AML-193 (cell line): ENCODE results near the gene KIF1A.

ENCODE experiments used
- DNase-seq, 2 experiments: peaks; one replicate each; lab custom pipeline; 2025; lab: John Stamatoyannopoulos, UW

KIF1A gene

DNA sequence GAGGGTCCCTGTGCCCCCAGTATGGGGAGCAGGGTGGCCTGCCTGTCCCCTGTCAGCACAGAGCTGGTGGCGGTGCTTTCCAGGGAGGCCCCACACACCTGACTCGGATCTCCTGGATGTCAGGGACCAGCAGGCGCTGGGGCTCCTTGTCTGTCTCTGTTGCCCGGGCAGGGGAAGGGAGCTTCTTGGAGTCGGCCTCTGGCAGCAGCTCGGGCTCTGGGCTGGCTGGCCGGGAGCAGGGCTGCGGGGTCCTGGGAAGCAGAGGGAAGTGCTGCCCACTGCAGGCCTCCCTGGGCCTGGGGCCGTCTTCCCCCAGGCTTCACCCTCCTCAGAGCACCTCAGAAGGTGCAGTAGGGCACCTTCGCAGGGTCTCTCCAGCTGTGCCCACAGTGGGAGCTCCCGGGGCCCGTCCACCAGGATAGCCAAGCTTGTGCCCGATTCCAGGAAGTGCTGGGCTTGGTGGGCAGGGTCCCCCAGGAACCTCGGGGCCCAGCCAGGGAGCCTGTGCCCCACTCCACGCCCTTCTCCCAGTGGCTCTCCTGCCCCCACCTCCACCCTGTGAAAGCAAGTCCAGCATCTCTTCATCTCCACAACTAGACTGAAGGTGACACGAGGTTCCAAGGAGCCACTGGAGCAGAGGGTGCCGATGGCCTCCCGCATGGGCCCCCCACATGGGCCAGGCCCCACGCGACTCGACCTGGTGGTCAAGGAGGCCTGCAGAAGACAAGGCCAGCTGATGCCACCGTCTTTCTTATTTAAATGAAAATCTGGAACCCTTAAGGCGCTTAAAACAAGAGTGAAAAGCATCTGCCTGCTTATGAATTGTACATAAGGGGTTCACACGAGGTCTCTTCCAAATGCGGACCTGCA lies 100.1 kb downstream of the KIF1A start:
- DNase-seq: no peak

GRCh38 chr2:240718896-240719490 lies 101.0 kb downstream of the KIF1A start:
- DNase-seq: no peak

DNA sequence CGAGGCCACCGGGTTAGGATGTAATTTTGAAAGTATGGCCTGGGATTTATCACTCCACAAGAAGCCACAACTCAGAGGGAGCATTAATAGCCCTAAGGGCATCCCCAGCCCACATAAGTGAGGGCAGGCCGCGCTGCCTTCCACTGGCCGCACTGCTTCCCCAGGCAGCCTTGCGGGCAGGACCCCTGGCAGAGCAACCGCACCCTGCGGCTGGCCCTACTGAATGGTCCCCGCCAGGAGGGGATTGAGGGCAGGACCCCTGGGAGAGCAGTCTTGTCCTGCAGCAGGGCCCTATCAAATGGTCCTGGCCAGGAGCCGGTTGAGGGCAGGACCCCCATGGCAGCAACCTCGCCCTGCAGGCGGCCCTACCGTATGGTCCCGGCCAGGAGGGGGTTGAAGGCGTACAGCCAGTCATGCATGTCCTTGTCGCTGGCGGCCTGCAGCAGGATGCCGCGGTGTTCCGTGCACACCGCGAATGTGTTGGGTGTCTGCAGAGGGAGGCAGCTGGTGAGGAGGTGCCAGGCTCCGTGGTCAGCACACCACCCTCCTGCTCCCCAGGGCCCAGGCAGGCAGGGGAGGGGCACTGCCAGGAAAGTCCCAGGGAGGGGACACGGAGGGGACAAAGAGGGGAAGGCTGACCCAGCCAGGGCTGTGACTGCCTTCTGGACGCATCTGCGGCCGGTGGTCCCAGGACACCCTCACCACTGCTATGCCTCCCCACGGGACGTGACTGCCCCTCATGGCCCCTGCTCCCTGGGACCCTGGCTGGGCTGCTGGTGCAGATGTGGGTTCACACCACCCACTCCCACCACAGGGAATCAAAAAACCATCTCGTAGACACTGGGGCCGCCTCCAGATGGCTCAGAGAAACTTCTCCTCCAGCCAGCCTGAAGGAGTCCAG lies 102.1 kb downstream of the KIF1A start:
- no peak for DNase-seq

DNA sequence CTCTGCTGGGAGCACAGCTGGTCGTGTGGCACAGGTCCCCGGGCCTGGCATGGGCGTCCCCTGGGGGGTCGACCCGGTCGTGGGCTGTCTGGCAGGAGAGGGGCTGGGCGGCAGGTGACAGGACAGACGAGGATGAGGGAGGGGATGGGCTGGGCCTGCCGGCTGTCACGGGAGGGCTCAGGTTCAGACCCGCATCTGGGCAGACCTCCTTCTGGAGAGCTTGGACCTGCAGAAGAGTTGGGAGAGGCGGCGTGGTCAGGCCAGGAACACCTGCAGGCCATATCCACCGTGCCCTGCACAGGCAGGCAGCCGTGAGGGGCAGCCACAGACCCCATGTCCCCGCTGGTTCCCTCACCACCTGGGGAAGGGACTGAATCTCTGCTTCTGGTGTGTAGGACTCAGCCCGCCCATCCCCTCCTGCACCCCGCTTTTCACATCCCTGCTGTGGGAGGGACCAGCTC lies 102.8 kb downstream of the KIF1A start:
- no peak for DNase-seq

DNA sequence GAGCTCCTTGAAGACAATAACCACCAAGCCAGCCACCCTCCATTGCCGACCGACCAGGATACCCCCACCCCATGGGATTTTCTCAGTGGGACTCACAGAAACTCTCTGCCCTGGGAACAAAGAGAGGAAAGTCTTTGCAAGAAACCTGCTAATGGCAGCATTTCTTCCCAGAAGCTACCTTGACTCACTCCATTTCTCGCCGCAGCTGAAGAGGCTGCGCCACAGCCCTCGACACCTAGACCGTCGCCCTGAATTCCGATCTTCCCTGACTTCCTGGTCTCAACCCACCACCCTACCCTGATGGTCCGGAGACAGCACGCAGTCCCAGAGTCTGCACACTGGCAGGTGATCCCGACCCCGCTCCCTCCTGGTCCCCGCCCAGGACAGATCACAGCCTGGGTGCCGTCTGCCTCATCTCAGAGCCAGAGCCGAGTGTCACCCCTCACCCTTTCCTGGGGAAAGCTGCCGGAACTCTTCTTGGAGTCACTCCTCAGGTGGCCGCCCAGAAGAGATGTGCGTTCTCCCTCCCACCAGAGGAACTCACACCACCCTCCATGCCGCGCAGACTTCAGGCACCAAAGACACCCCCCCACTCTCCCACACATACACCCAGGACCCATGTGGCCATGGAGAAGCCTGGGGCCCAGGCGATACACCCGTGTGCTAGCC lies 103.8 kb downstream of the KIF1A start:
- DNase-seq: no peak

- no peak for DNase-seq
Measured at GRCh38 chr2:240714747-240715725, 105.0 kb downstream of the KIF1A start.

- no peak for DNase-seq
Measured at GRCh38 chr2:240713928-240714746, 105.9 kb downstream of the KIF1A start.

DNA sequence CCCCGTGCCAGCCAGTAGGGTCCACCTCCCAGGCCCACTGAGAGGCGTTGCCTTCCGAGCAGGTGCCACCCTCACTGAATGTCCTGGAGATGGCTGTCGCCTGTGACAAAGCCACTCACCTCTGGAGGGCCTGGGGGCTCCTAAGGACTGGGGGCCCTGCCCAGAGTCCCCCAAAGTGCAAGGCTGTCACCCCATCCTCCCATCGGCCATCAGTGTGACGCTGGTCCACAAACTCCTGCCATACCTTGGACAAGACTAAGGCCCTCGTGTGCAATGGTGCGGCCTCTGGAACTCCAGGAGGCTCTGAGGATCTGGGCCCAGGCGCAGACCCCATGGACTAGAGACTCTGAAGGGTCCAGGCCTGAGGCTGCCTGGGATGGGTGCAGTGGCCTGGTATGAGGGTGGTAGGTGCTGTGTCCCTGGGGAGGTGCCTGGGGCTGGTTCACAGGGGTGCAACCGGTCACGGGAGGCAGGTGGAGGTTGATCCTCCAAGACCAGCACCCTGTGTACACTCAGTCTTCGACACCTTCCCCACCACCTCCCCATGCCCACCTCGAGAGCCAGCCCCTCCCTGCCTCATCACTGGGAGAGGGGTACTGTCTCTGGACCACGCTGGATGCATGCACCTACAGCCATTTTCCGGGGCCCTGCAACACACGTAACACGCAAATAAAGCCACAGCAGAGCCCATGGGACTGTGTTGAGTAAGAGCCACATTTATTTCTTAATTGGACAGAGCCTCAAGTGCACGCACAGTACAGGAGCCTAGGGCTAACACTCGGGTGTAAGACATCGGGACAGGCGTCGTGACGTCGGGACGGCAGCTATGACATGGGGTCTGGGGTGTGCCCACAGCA lies 106.7 kb downstream of the KIF1A start:
- no peak for DNase-seq

DNA sequence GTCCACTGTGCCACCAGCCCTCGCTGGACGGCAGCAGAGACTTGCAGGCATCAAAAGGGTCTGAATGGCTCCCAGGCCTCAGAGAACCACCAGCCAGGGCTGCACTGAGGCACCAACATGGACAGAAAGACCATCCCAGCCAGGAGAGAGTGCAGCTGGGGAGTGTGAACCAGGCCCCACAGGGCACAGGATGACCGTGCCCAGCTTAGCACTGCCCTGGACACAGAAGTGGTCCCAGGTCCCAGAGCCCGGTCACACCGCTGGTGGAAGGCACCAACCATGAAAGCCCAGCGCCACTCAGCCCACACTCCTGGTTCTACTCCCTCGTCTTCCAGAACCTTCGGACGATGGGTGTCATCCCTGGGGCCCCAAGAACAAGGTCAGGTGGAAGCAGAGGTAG lies 107.9 kb downstream of the KIF1A start:
- DNase-seq: no peak

GRCh38 chr2:240711701-240712100 lies 108.3 kb downstream of the KIF1A start:
- DNase-seq: no peak

GRCh38 chr2:240711296-240711695 lies 108.7 kb downstream of the KIF1A start:
- DNase-seq: no peak

GRCh38 chr2:240708457-240708856 lies 111.6 kb downstream of the KIF1A start:
- DNase-seq: no peak

GRCh38 chr2:240707821-240708220 lies 112.2 kb downstream of the KIF1A start:
- DNase-seq: no peak

DNA sequence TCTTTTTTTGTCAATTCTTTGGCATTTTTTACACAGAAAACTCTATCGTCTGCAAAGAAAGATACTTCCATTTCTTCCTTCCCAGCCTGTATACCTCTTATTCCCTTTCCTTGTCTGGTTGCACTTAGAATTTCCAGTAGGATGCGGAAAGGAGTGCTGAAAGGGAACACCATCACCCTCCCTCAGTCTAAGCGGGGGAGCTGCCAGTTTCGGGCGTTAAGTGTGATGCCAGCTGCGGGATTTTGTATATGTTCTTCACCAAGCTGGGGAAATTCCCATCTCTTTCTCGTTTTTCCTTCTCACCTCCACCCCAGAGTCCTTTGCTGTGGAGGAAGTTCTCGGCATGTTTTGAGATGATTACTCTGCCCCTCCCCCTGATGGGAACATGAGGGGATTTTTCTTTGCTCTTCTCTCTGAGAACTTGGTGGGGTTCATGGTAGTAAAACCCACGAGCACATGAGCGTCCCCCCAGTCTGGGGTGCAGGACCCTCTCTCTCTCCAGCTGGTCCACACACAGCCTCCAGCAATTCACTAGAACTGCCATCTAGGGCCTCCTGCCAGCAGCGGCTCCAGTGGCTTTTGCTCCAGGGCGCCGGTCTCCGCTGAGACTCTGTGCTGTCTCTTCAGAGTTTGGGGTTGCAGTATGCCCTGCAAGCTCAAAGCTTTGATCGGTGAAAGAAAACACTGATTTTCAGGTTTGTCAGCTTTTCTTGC lies 112.8 kb downstream of the KIF1A start:
- DNase-seq: no peak

- DNase-seq: no peak
Measured at GRCh38 chr2:240705204-240705791, 114.7 kb downstream of the KIF1A start.

GRCh38 chr2:240704651-240705050 lies 115.4 kb downstream of the KIF1A start:
- DNase-seq: no peak

GRCh38 chr2:240703417-240704341 lies 116.3 kb downstream of the KIF1A start:
- no peak for DNase-seq
